Mesenchymal stem cell (in vitro differentiated cells and primary cell): ENCODE measurements around the gene FUNDC1.

Experiments
- DNase-seq: peaks from one replicate; pipeline ENCODE4 v3.0.0-alpha.2; 2013
- H2AFZ ChIP-seq: one replicate; pipeline ENCODE4 v1.6.1; 2013; ENCODE audit warnings: low read depth, mild to moderate bottlenecking, control low read depth, inconsistent platforms, low read length, moderate library complexity
- H2AK5ac ChIP-seq: 2 replicates; pipeline ENCODE4 v1.6.1; 2013; ENCODE audit warnings: low read length, moderate library complexity, mild to moderate bottlenecking, inconsistent platforms; ENCODE audit not compliant: severe bottlenecking
- H2BK120ac ChIP-seq: one replicate; pipeline ENCODE4 v1.6.1; 2013; ENCODE audit warnings: low read depth, mild to moderate bottlenecking, inconsistent platforms, low read length, moderate library complexity
- H2BK12ac ChIP-seq, 2 experiments: one replicate each; pipeline ENCODE4 v1.6.1; 2013; ENCODE audit warnings: inconsistent platforms in 2 of 2, low read length in 2 of 2, mild to moderate bottlenecking in 2 of 2, moderate library complexity in 2 of 2, control low read depth in 1 of 2
- H2BK15ac ChIP-seq: one replicate; pipeline ENCODE4 v1.6.1; 2013; ENCODE audit warnings: mild to moderate bottlenecking, low read depth, inconsistent platforms; ENCODE audit not compliant: poor library complexity, severe bottlenecking
- H2BK5ac ChIP-seq: 2 replicates; pipeline ENCODE4 v1.6.1; 2013; ENCODE audit warnings: low read depth, mild to moderate bottlenecking, low read length, control low read depth, inconsistent platforms; ENCODE audit not compliant: poor library complexity, severe bottlenecking
- H3K14ac ChIP-seq, 2 experiments: one replicate each; pipeline ENCODE4 v1.6.1; 2013; ENCODE audit warnings: inconsistent platforms in 2 of 2, low read length in 2 of 2, control low read depth in 1 of 2, mild to moderate bottlenecking in 1 of 2, moderate library complexity in 1 of 2
- H3K18ac ChIP-seq, 2 experiments: one replicate each; pipeline ENCODE4 v1.6.1; 2013; ENCODE audit warnings: inconsistent platforms in 2 of 2, low read length in 2 of 2, control low read depth in 1 of 2, low read depth in 1 of 2, mild to moderate bottlenecking in 1 of 2
- H3K23ac ChIP-seq, 2 experiments: one replicate each; pipeline ENCODE4 v1.6.1; 2013; ENCODE audit warnings: inconsistent platforms in 2 of 2, low read length in 2 of 2, mild to moderate bottlenecking in 2 of 2, moderate library complexity in 2 of 2, control low read depth in 1 of 2
- H3K27ac ChIP-seq: 2 replicates; pipeline ENCODE4 v1.5.1; 2013; ENCODE audit warnings: mild to moderate bottlenecking, moderate library complexity, low read length, control low read depth, inconsistent platforms; ENCODE audit not compliant: poor library complexity, severe bottlenecking
- H3K27me3 ChIP-seq, 2 experiments: 2 replicates each; pipeline versions ENCODE4 v1.6.1 to v1.7.0; 2013; ENCODE audit warnings: low read length in 2 of 2, mild to moderate bottlenecking in 2 of 2, moderate library complexity in 2 of 2, control low read depth in 1 of 2, inconsistent platforms in 1 of 2; ENCODE audit not compliant: control insufficient read depth in 1 of 2, insufficient read depth in 1 of 2
- H3K36me3 ChIP-seq, 2 experiments: 2 replicates each; pipeline versions ENCODE4 v1.6.1 to v1.7.0; 2013; ENCODE audit warnings: low read length in 2 of 2, control low read depth in 1 of 2, inconsistent platforms in 1 of 2, low read depth in 1 of 2, mild to moderate bottlenecking in 1 of 2; ENCODE audit not compliant: insufficient read depth in 2 of 2, control insufficient read depth in 1 of 2
- H3K4ac ChIP-seq, 2 experiments: one replicate each; pipeline ENCODE4 v1.6.1; 2013; ENCODE audit warnings: inconsistent platforms in 2 of 2, low read length in 2 of 2, mild to moderate bottlenecking in 2 of 2, moderate library complexity in 2 of 2, control low read depth in 1 of 2, low read depth in 1 of 2
- H3K4me1 ChIP-seq: 2 replicates; pipeline ENCODE4 v1.6.1; 2013; ENCODE audit warnings: low read depth, low read length, control low read depth; ENCODE audit not compliant: control insufficient read depth, insufficient read depth
- H3K4me2 ChIP-seq: 2 replicates; pipeline ENCODE4 v1.6.1; 2013; ENCODE audit warnings: low read length, mild to moderate bottlenecking, inconsistent platforms; ENCODE audit not compliant: poor library complexity, severe bottlenecking
- H3K4me3 ChIP-seq, 2 experiments: 2 replicates each; pipeline versions ENCODE4 v1.5.1 to v1.7.0; 2013; ENCODE audit warnings: low read length in 2 of 2, mild to moderate bottlenecking in 2 of 2, control low read depth in 1 of 2, low read depth in 1 of 2; ENCODE audit not compliant: insufficient read depth in 1 of 2
- H3K79me1 ChIP-seq: replicated peaks from 2 replicates; pipeline ENCODE4 v1.6.1; 2013; ENCODE audit warnings: mild to moderate bottlenecking, control low read depth, low read length, inconsistent platforms; ENCODE audit not compliant: poor library complexity, severe bottlenecking
- H3K9ac ChIP-seq: 2 replicates; pipeline ENCODE4 v1.7.0; 2013; ENCODE audit warnings: mild to moderate bottlenecking, low read length, moderate library complexity
- H3K9me3 ChIP-seq: 2 replicates; pipeline ENCODE4 v1.7.0; 2013; ENCODE audit warnings: mild to moderate bottlenecking, low read length; ENCODE audit not compliant: control insufficient read depth
- H4K8ac ChIP-seq: one replicate; pipeline ENCODE4 v1.6.1; 2013; ENCODE audit warnings: inconsistent platforms, mild to moderate bottlenecking, low read length, moderate library complexity
- H4K91ac ChIP-seq: one replicate; pipeline ENCODE4 v1.6.1; 2013; ENCODE audit warnings: mild to moderate bottlenecking, low read length, inconsistent platforms
- WGBS: methylation state at CpG from one replicate; pipeline ENCODE4 v1.1.7; 2013; ENCODE audit warnings: mixed read lengths; 5-methylcytosine and 5-hydroxymethylcytosine counted together

The FUNDC1 gene

GRCh38 chrX:44484607-44485146 lies 58.0 kb downstream of the FUNDC1 start:
- Histone ChIP-seq H3K27me3 (peaks cover 0 to 14% of the 10 kb centered on the region in 2 experiments), H4K91ac (no peak overlapping the region), H3K23ac (no peak overlapping the region), H4K8ac (no peak overlapping the region), H3K9me3 (no peaks in the 10 kb centered on the region), H2AK5ac (no peak overlapping the region), H3K4me2 (no peak overlapping the region), H3K9ac (no peak overlapping the region), H3K4me3 (no peak overlapping the region), H3K14ac (no peak overlapping the region), H3K27ac (no peak overlapping the region), H2AFZ (no peak overlapping the region), H3K18ac (no peak overlapping the region), H2BK120ac (no peak overlapping the region), H2BK15ac (no peak overlapping the region), H3K79me1 (no peaks in the 10 kb centered on the region), H2BK5ac (no peak overlapping the region), H2BK12ac (no peak overlapping the region), H3K4me1 (peaks cover 2% of the 10 kb centered on the region), H3K4ac (no peak overlapping the region), H3K36me3 (no peaks in the 10 kb centered on the region)
- no peak for DNase-seq
- 100% methylated on average over 2 of the region's 4 CpGs for WGBS

GRCh38 chrX:44483965-44484606 lies 58.6 kb downstream of the FUNDC1 start:
- no peak overlapping the region for H2BK15ac ChIP-seq
- WGBS: 96% methylated on average over 7 of the region's 8 CpGs
- no peak overlapping the region for H3K27ac ChIP-seq
- peaks cover 2% of the 10 kb centered on the region for H3K4me1 ChIP-seq
- H2BK5ac ChIP-seq: no peak overlapping the region
- no peak overlapping the region for H3K23ac ChIP-seq
- DNase-seq: no peak
- H3K27me3 ChIP-seq: peaks cover 0 to 19% of the 10 kb centered on the region in 2 experiments
- no peak overlapping the region for H3K9ac ChIP-seq
- no peak overlapping the region for H3K4me2 ChIP-seq
- H3K14ac ChIP-seq: no peak overlapping the region
- H4K91ac ChIP-seq: no peak overlapping the region
- H3K9me3 ChIP-seq: no peaks in the 10 kb centered on the region
- H3K4me3 ChIP-seq: no peak overlapping the region
- no peak overlapping the region for H3K4ac ChIP-seq
- no peak overlapping the region for H2BK12ac ChIP-seq
- H3K79me1 ChIP-seq: no peaks in the 10 kb centered on the region
- no peak overlapping the region for H2AK5ac ChIP-seq
- no peaks in the 10 kb centered on the region for H3K36me3 ChIP-seq
- H4K8ac ChIP-seq: no peak overlapping the region
- no peak overlapping the region for H3K18ac ChIP-seq
- H2BK120ac ChIP-seq: no peak overlapping the region
- H2AFZ ChIP-seq: no peak overlapping the region

- H2BK120ac ChIP-seq: no peak overlapping the region
- H3K9ac ChIP-seq: no peak overlapping the region
- no peak overlapping the region for H3K4me3 ChIP-seq
- H2BK5ac ChIP-seq: no peak overlapping the region
- H3K27ac ChIP-seq: no peak overlapping the region
- no peak overlapping the region for H3K14ac ChIP-seq
- no peak overlapping the region for H3K4ac ChIP-seq
- H3K79me1 ChIP-seq: no peaks in the 10 kb centered on the region
- no peak for DNase-seq
- H3K36me3 ChIP-seq: no peaks in the 10 kb centered on the region
- no peak overlapping the region for H2AK5ac ChIP-seq
- H3K4me1 ChIP-seq: peaks cover 2% of the 10 kb centered on the region
- H4K8ac ChIP-seq: no peak overlapping the region
- no peak overlapping the region for H2BK15ac ChIP-seq
- H3K4me2 ChIP-seq: no peak overlapping the region
- no CpG with 5 or more reads among the region's 1 CpG for WGBS
- peaks cover 0 to 19% of the 10 kb centered on the region in 2 experiments for H3K27me3 ChIP-seq
- no peak overlapping the region for H2AFZ ChIP-seq
- H3K23ac ChIP-seq: no peak overlapping the region
- H2BK12ac ChIP-seq: no peak overlapping the region
- no peak overlapping the region for H3K18ac ChIP-seq
- no peaks in the 10 kb centered on the region for H3K9me3 ChIP-seq
- H4K91ac ChIP-seq: no peak overlapping the region
Observed at GRCh38 chrX:44482575-44482974, 60.1 kb downstream of the FUNDC1 start.

- Histone ChIP-seq H4K8ac (no peak overlapping the region), H3K27me3 (peaks cover 0 to 15% of the 10 kb centered on the region in 2 experiments), H3K27ac (peak overlapping the region; percentile 59), H3K79me1 (no peaks in the 10 kb centered on the region), H2BK15ac (no peak overlapping the region), H2AK5ac (no peak overlapping the region), H3K23ac (no peak overlapping the region), H2AFZ (no peak overlapping the region), H3K14ac (no peak overlapping the region), H3K9ac (no peak overlapping the region), H3K18ac (no peak overlapping the region), H3K4me3 (no peak overlapping the region), H3K4me2 (no peak overlapping the region), H2BK12ac (no peak overlapping the region), H3K4me1 (peaks cover 2% of the 10 kb centered on the region), H4K91ac (no peak overlapping the region), H3K4ac (no peak overlapping the region), H2BK5ac (no peak overlapping the region), H3K9me3 (no peaks in the 10 kb centered on the region), H2BK120ac (no peak overlapping the region), H3K36me3 (no peaks in the 10 kb centered on the region)
- DNase-seq: no peak
- 6% methylated on average over 2 of the region's 2 CpGs for WGBS
Observed at GRCh38 chrX:44480591-44480990, 62.1 kb downstream of the FUNDC1 start.
